ENCODE data around the gene ECHDC3.

Gene ECHDC3

DNA sequence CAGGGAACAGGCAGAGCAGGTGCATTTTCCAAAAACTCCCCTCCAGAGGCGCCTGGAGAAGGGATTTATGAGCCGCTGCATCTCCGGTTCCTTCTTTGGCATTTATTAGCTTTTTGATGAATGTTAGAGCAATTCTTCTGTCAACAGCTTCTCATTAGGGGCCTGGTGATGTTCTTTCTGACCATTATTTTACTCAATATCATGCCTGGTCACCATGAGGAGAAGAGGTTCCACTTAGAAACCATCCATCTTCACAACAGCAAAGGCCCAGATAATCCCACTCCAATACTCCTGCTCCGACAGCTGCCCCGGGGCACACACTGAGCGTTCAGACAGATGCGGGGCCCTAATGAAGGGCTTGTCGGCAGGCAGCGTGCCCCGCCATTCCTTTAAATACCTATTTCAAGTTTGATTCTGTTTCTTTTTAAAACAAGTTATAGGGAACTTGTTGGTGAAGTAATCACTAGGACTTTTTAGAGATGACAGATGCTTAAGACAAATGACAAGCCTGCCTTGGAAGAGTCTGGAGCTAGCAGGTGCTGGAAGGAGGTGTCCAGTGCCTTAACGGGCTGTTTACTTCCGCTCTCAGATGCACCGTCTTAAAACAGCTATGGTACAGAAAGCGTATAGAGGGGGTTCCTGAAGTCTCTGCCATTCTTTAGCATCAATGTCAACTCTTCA, 31.7 kb downstream of the ECHDC3 start:
- H3K27ac ChIP-seq, result no peak overlapping the region
- TF ChIP-seq ZFX (IDR thresholded peaks at IDR 0.05), result no peak
- TF ChIP-seq, protein P1, sequence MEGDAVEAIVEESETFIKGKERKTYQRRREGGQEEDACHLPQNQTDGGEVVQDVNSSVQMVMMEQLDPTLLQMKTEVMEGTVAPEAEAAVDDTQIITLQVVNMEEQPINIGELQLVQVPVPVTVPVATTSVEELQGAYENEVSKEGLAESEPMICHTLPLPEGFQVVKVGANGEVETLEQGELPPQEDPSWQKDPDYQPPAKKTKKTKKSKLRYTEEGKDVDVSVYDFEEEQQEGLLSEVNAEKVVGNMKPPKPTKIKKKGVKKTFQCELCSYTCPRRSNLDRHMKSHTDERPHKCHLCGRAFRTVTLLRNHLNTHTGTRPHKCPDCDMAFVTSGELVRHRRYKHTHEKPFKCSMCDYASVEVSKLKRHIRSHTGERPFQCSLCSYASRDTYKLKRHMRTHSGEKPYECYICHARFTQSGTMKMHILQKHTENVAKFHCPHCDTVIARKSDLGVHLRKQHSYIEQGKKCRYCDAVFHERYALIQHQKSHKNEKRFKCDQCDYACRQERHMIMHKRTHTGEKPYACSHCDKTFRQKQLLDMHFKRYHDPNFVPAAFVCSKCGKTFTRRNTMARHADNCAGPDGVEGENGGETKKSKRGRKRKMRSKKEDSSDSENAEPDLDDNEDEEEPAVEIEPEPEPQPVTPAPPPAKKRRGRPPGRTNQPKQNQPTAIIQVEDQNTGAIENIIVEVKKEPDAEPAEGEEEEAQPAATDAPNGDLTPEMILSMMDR (conservative IDR thresholded peaks at IDR 0.05), result no peak

DNA sequence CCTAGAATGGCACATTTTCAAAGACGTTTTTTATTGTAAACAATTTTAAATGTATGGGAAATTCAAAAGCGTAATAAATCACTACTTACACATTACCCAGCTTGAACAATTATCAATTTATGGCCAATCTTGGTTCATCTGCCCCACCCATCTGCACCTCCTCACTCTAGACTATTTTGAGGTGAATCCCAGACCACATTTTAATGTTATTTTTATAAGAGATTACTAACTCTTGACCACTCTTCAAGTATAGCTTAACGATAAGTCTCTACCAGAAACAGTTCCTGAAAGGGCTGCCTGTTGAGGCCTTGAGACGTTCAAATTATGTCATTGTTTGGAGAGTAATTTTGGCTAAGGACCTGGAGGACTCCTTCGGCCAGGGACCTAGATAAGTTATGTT, 33.2 kb downstream of the ECHDC3 start:
- no peak overlapping the region for H3K27ac ChIP-seq
- TF ChIP-seq, protein P1 (conservative IDR thresholded peaks at IDR 0.05), result no peak
- no peak for TF ChIP-seq ZFX (IDR thresholded peaks at IDR 0.05)

DNA sequence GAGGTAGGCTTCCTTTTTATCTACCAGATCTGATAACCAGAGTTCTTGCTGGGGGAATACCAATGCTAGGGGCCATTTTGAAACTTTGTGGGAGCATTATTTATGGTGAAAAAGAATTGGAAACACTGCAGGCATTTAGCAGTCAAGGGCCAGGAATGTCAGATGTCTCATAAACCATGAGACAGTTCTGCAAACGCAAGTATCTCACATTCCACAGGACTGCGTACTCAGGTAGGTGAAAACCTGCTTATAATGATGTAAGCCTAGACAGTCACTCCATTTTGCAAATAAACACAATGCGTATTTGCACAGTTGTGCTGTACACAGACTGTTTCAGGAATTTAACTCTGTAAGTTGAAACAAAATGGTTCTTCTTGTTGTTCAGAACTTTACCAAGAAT, 33.9 kb downstream of the ECHDC3 start:
- TF ChIP-seq ZFX (IDR thresholded peaks at IDR 0.05), result no peak
- TF ChIP-seq, protein P1 (conservative IDR thresholded peaks at IDR 0.05), result no peak
- H3K27ac ChIP-seq, result no peak overlapping the region

DNA sequence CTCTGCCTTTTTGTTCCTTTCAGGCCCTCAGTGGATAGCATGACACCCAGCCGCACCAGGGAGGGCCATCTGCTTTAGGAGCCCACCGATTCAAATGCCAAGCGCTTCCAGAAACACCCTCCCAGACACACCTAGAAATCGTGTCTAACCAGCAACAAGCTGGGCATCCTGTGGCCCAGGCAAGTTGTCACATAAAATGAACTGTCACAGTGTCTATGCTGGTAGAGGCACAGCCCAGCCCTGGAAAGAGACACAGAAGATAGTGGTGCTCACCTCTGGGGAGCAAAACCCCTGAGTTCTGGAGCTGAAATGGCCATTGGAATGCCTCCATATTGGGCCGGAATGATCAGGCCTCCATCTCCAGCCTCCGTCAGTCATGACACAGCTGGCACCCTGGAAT, 38.9 kb downstream of the ECHDC3 start:
- TF ChIP-seq, protein P1 (conservative IDR thresholded peaks at IDR 0.05), result no peak
- TF ChIP-seq ZFX (IDR thresholded peaks at IDR 0.05), result no peak

DNA sequence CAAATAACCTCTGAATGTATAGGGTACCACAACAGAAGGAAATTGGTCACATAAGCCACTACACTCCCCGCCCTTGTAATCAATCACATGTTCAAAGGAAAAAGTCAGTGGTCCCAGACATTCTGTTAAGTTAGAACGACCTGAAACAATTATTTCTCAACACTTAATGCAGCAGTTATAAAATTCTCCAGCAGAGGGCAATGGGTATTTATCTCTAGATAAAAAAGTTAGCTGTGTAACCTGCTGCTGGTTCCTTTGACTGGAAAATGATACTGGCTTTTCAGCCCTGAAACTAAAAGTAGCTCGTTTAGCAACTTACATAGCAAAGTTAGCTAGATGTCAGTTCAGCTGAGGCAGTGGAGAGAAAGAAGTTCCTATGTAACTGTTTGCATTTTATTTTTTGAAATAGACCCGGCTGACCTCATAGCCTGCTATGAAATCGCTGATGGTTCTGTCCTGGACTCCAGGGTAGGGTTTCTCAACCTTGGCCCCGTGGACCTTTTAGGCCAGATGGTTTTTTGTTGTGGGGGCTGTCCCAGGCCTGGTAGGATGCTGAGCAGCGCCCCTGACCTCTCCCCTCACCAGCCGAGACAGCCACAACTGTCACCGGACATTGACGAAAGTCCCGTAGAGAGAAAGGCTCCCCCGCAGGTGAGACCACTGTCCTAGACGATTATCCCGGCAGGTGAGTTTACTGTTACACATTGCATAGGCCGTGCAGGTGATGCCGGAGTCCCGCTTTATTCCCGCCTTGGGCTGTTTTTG, 40.8 kb downstream of the ECHDC3 start:
- no peak overlapping the region for H3K27ac ChIP-seq
- TF ChIP-seq, protein P1 (conservative IDR thresholded peaks at IDR 0.05), result peak; percentile 89
- no peak for TF ChIP-seq ZFX (IDR thresholded peaks at IDR 0.05)

More for the DNA sequence above, 38.9 kb downstream of the ECHDC3 start:
- H3K27ac ChIP-seq, result no peak overlapping the region

DNA sequence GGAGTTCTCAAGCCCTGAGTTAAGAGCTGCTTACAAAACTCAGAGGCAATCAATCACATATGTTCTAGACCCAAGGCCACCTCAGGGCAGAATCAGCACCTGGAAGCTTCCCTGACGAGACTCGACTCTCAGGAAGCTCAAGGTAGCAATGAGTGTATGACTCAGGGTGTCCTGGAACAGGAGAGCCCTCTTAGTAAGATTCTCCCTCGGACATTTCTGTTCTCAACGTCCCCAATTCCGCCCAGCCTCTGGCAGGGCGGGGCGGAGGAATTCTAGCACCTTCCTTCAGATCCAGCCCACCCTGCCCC, 41.3 kb downstream of the ECHDC3 start:
- H3K27ac ChIP-seq, result no peak overlapping the region

DNA sequence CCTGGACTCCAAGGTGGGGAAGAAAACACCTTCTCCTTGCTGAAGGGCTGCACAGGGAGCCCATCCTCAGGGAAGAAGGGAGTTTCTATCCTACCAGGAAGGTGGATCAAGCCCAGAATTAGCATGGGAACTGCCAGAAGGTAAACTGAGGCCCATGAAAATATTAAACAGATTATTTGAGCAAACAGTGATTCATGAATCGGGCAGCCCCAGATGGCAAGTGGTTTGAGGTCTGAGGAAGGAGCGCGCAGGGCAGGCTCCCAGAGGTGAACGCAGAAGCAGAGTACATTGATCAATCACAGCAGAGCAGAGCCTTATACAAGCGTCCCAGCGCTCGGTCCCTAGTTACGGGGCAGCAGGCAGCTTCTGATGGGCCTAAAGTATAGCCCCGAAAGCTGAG, 45.2 kb downstream of the ECHDC3 start:
- H3K27ac ChIP-seq, result no peak overlapping the region
- TF ChIP-seq, protein P1 (conservative IDR thresholded peaks at IDR 0.05), result no peak
- no peak for TF ChIP-seq ZFX (IDR thresholded peaks at IDR 0.05)

More for the DNA sequence above, 41.3 kb downstream of the ECHDC3 start:
- no peak for TF ChIP-seq ZFX (IDR thresholded peaks at IDR 0.05)
- TF ChIP-seq, protein P1 (conservative IDR thresholded peaks at IDR 0.05), result no peak
